HCT116 (cell line): ENCODE data around the gene FAM151B. TPM values are rescaled to one million over a fixed set of nuclear protein-coding genes. Genes with fewer than 3 reads are reported as not detected.

Experiments used
- ATAC-seq: fragments of 200-7000 bp; cut with Tn5 transposase; 2 replicates; pipeline ENCODE4 v1.9.1; 2020; ENCODE audit warnings: mild to moderate bottlenecking, moderate library complexity
- BruUV-seq: library from RNA; stranded (reverse); fragments of 400-500 nt; replicated peaks from 2 replicates; lab custom pipeline; 2021; lab: Mats Ljungman, UMichigan
- CTCF ChIA-PET: fragments of 300-600 bp; sonication (Branson Sonifier 250); formaldehyde crosslinking; loops from one replicate; lab custom pipeline; 2021; ENCODE audit warnings: antibody characterized with exemption; lab: Charles Lee
- POLR2A ChIA-PET: fragments of 300-600, 350-600 bp; sonication (Branson Sonifier 250); formaldehyde crosslinking; loops from one replicate; lab custom pipeline; 2021; ENCODE audit warnings: antibody characterized with exemption; lab: Charles Lee
- RAD21 ChIA-PET, 2 experiments: fragments of 300-600 bp; sonication (Branson Sonifier 250); formaldehyde crosslinking; loops; one replicate each; lab custom pipeline; 2023; ENCODE audit warnings: low total read pairs in 2 of 2; ENCODE audit not compliant: uncharacterized antibody in 2 of 2, unreplicated experiment in 2 of 2, low non-redundant PET in 1 of 2; lab: Charles Lee
- DNase-seq: peaks from one replicate; pipeline ENCODE4 v3.0.0-alpha.2; 2010; ENCODE audit warnings: low read depth, low spot score
- H2AFZ ChIP-seq: fragments of 200-600 bp; shearing (Covaris generic), sonication (generic); 2 replicates; pipeline ENCODE4 v1.6.1; 2017; ENCODE audit warnings: low read depth, mixed run types, mixed read lengths, antibody characterized with exemption, low read length; ENCODE audit not compliant: poor library complexity, severe bottlenecking
- H3K27ac ChIP-seq: 2 replicates; pipeline ENCODE4 v1.5.1; 2012; ENCODE audit warnings: low read depth, low read length
- H3K27me3 ChIP-seq: fragments of 200-600 bp; sonication (generic); 2 replicates; pipeline ENCODE4 v1.6.1; 2016; ENCODE audit warnings: mixed run types, low read length, mixed read lengths; ENCODE audit not compliant: insufficient read depth
- H3K36me3 ChIP-seq, 2 experiments: fragments of 200-500 bp in 1 of 2; fragments of 200-600 bp in 1 of 2; sonication (Bioruptor generic) in 1 of 2; sonication (generic) in 1 of 2; 2 replicates each; pipeline versions ENCODE4 v1.5.1 to v1.6.1; 2014 to 2016; ENCODE audit warnings: low read length in 2 of 2, inconsistent platforms in 1 of 2, mixed read lengths in 1 of 2, mixed run types in 1 of 2; ENCODE audit not compliant: insufficient read depth in 2 of 2, control insufficient read depth in 1 of 2
- H3K4me1 ChIP-seq, 2 experiments: fragments of 200-600 bp in 1 of 2; sonication (generic) in 1 of 2; 2 replicates each; pipeline versions ENCODE4 v1.5.1 to v1.6.1; 2012 to 2017; ENCODE audit warnings: low read length in 2 of 2, inconsistent platforms in 1 of 2, mild to moderate bottlenecking in 1 of 2, mixed read lengths in 1 of 2, mixed run types in 1 of 2, moderate library complexity in 1 of 2; ENCODE audit not compliant: insufficient read depth in 2 of 2, control insufficient read depth in 1 of 2
- H3K4me2 ChIP-seq: fragments of 200-600 bp; sonication (generic); 2 replicates; pipeline ENCODE4 v1.6.1; 2017; ENCODE audit warnings: mixed run types, low read length, mixed read lengths
- H3K4me3 ChIP-seq, 2 experiments: fragments of 200-600 bp in 1 of 2; sonication (generic) in 1 of 2; replicated peaks in 1 of 2; 2 replicates each; pipeline ENCODE4 v1.5.1; 2011 to 2016; ENCODE audit warnings: low read length in 2 of 2, control low read depth in 1 of 2, low read depth in 1 of 2, mild to moderate bottlenecking in 1 of 2, mixed read lengths in 1 of 2, mixed run types in 1 of 2
- H3K79me2 ChIP-seq: fragments of 200-600 bp; sonication (generic); 2 replicates; pipeline ENCODE4 v1.6.1; 2017; ENCODE audit warnings: mild to moderate bottlenecking, mixed run types, low read length, moderate library complexity, mixed read lengths; ENCODE audit not compliant: insufficient read depth
- H3K9ac ChIP-seq: fragments of 200-600 bp; sonication (generic); 2 replicates; pipeline ENCODE4 v1.6.1; 2016; ENCODE audit warnings: low read length, mixed read lengths
- H3K9me2 ChIP-seq: fragments of 200-600 bp; sonication (generic), shearing (Covaris generic); 2 replicates; pipeline ENCODE4 v1.6.1; 2017; ENCODE audit warnings: mixed run types, mild to moderate bottlenecking, moderate library complexity; ENCODE audit not compliant: insufficient read depth
- H3K9me3 ChIP-seq, 2 experiments: fragments of 200-500 bp in 1 of 2; fragments of 200-600 bp in 1 of 2; sonication (Bioruptor generic) in 1 of 2; sonication (generic) in 1 of 2; 2 replicates each; pipeline ENCODE4 v1.6.1; 2014 to 2017; ENCODE audit warnings: low read length in 2 of 2, mixed read lengths in 2 of 2, inconsistent platforms in 1 of 2, low read depth in 1 of 2, mild to moderate bottlenecking in 1 of 2, mixed run types in 1 of 2, moderate library complexity in 1 of 2; ENCODE audit not compliant: control insufficient read depth in 1 of 2, insufficient read depth in 1 of 2
- H4K20me1 ChIP-seq: fragments of 200-600 bp; sonication (generic), shearing (Covaris generic); 2 replicates; pipeline ENCODE4 v1.6.1; 2017; ENCODE audit warnings: mixed run types, mild to moderate bottlenecking, moderate library complexity; ENCODE audit not compliant: insufficient read depth
- CBX3 ChIP-seq: IDR thresholded peaks from 2 replicates; pipeline ENCODE4 v1.6.1; 2012; ENCODE audit warnings: low read depth
- CEBPB ChIP-seq: IDR thresholded peaks from 2 replicates; pipeline ENCODE4 v1.6.1; 2012; ENCODE audit warnings: low read depth
- CTCF ChIP-seq, 3 experiments: fragments of 200-600 bp in 1 of 3; sonication (generic) in 1 of 3; IDR thresholded peaks in 2 of 3; conservative IDR thresholded peaks in 1 of 3; 2 replicates each; pipeline ENCODE4 v1.5.1; 2012 to 2017; ENCODE audit warnings: low read depth in 2 of 3, low read length in 2 of 3, antibody characterized with exemption in 1 of 3, borderline replicate concordance in 1 of 3, control low read depth in 1 of 3, mild to moderate bottlenecking in 1 of 3, mixed read lengths in 1 of 3, mixed run types in 1 of 3, moderate library complexity in 1 of 3; ENCODE audit not compliant: insufficient read depth in 1 of 3
- EGR1 ChIP-seq: IDR thresholded peaks from 2 replicates; pipeline ENCODE4 v1.6.1; 2012; ENCODE audit warnings: low read depth
- EZH2 ChIP-seq: fragments of 200-600 bp; sonication (generic); IDR thresholded peaks from 2 replicates; pipeline ENCODE4 v1.6.1; 2017; ENCODE audit warnings: antibody characterized with exemption, mixed run types
- EZH2phosphoT487 ChIP-seq: fragments of 200-600 bp; IDR thresholded peaks from 2 replicates; pipeline ENCODE4 v1.6.1; 2018; ENCODE audit warnings: antibody characterized with exemption, borderline replicate concordance
- POLR2AphosphoS5 ChIP-seq: IDR thresholded peaks from 2 replicates; pipeline ENCODE4 v1.6.1; 2011; ENCODE audit warnings: mild to moderate bottlenecking, low read depth, low read length, moderate library complexity
- RAD21 ChIP-seq: IDR thresholded peaks from 2 replicates; pipeline ENCODE4 v1.6.1; 2012; ENCODE audit warnings: low read depth, mild to moderate bottlenecking
- SIN3A ChIP-seq: IDR thresholded peaks from 2 replicates; pipeline ENCODE4 v1.6.1; 2012; ENCODE audit warnings: low read depth
- TCF7L2 ChIP-seq: IDR thresholded peaks from 2 replicates; pipeline ENCODE4 v1.7.0; 2011; ENCODE audit warnings: borderline replicate concordance, inconsistent platforms; ENCODE audit not compliant: insufficient read depth, insufficient read length; ENCODE audit errors: extremely low read depth
- intact Hi-C: fragments of 100-400 bp; cut with micrococcal nuclease; formaldehyde crosslinking; loops from 2 replicates; pipeline ENCODE4 v1.10.0; 2022
- total RNA-seq: library from RNA; stranded (reverse); gene quantifications from one replicate; pipeline ENCODE4 v1.2.1, GENCODE V29; 2021; ENCODE audit not compliant: unreplicated experiment
- TF ChIP-seq, protein P1 (sequence below): IDR thresholded peaks from 2 replicates; pipeline ENCODE4 v1.6.1; 2012

Gene FAM151B
- total RNA-seq, 1 experiment from 2014 or later: 1.2 TPM

DNA sequence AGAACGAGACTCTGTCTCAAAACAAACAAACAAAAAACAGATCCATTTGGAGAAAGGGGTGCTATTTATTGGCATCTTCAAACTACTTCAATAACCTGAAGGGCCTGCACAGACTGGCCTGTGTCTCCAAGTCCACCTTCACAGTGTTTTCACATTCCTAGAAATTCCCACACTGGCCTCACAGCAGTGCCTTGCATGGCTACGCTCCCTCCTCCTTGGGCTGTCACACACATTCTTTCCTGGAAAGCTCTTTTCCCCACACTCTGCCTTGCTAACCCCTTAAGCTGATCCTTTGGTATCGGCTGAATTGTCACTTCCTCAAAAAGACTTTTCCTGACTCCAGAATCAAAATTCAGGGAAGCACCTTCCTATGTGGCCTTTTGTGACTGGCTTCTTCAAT is 19.8 kb downstream of the FAM151B start (continued):
- TF ChIP-seq TCF7L2: no peak
- TF ChIP-seq EGR1: no peak
- TF ChIP-seq POLR2AphosphoS5: no peak
- no peak for TF ChIP-seq CBX3
- no peak for TF ChIP-seq RAD21

- no peak for DNase-seq
These were observed 20.9 kb downstream of the FAM151B start for GRCh38 chr5:80508844-80509243.

More at GRCh38 chr5:80508844-80509243, 20.9 kb downstream of the FAM151B start:
- Histone ChIP-seq H3K4me2 (no peak overlapping the region), H3K79me2 (no peaks in the 10 kb centered on the region), H4K20me1 (no peaks in the 10 kb centered on the region), H3K9me3 (no peaks in the 10 kb centered on the region), H3K9me2 (no peaks in the 10 kb centered on the region), H3K4me1 (no peaks in the 10 kb centered on the region), H3K9ac (no peak overlapping the region), H3K4me3 (no peak overlapping the region), H3K36me3 (no peaks in the 10 kb centered on the region), H2AFZ (no peak overlapping the region), H3K27ac (no peak overlapping the region), H3K27me3 (no peaks in the 10 kb centered on the region)
- POLR2A ChIA-PET: no interaction called here
- BruUV-seq: no TSS peak
- TF ChIP-seq SIN3A: no peak
- no peak for TF ChIP-seq EZH2phosphoT487
- TF ChIP-seq, protein P1, sequence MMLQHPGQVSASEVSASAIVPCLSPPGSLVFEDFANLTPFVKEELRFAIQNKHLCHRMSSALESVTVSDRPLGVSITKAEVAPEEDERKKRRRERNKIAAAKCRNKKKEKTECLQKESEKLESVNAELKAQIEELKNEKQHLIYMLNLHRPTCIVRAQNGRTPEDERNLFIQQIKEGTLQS: no peak
- no peak for TF ChIP-seq CEBPB
- no peak for TF ChIP-seq EZH2
- TF ChIP-seq RAD21: no peak
- no peak for TF ChIP-seq CTCF (IDR thresholded peaks at IDR 0.05 in 2 of 3, conservative IDR thresholded peaks at IDR 0.05 in 1 of 3; ENCODE audit: borderline replicate concordance in 1 of 3, insufficient read depth in 1 of 3, low read depth in 2 of 3, low read length in 2 of 3)
- RAD21 ChIA-PET: no interaction called here
- ATAC-seq: no peak
- CTCF ChIA-PET: interaction anchor here (0.7 kb wide), 1 partner anchor 28 kb away, joined by 3 read pairs; no protein-coding TSS in a partner anchor
- intact Hi-C loops: no loop called here
